ENCODE data around the gene TFAM. TPM values are rescaled to one million over a fixed set of nuclear protein-coding genes. Genes with fewer than 3 reads are reported as not detected.

Gene TFAM
- total and polyA plus RNA-seq, 3 donors from 2014 or later: 36.3 to 65.7 (median 57.2) TPM

DNA sequence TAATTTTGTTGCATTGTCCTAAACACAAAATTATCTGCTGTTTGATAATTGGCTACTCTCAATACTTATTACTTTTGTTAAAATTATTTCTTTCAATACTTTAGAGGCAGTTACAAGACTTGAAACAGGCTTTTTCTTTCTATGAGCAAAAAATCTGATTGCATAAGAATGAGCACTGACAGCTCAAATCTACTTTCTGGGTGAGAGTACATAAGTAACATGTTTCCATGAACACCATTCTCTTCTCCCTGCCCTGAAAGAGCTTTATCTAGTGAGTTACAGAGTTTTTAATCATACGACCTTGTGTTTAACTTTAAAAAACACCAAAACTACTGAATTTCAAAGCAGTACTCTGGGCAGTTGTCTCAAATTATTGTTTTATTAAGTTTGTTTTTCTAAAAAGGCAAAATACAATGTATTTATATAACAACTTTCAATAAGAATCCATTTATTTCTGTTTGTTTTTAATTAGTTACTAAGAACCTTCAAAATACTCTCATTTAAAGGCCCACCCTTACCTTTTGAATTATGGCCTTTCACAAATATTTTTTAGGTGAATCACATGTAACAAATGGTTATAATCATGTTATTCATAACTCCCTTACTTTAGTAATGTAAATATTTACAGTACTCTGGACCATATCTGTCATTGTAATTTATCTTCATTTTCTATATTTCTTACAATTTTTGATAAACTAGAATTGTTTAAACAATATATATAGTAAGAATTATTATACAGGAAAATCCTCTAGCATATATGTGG lies 23.0 kb upstream of the TFAM start:
- Histone ChIP-seq H3K4me1 (no peaks in the 10 kb centered on the region), H3K27me3 (no peaks in the 10 kb centered on the region), H3K4me3 (no peak overlapping the region), H3K27ac (no peak overlapping the region), H3K36me3 (ENCODE audit: low read depth, missing control alignments) (no peaks in the 10 kb centered on the region), H3K9me3 (no peaks in the 10 kb centered on the region)
- TF ChIP-seq, protein P1, sequence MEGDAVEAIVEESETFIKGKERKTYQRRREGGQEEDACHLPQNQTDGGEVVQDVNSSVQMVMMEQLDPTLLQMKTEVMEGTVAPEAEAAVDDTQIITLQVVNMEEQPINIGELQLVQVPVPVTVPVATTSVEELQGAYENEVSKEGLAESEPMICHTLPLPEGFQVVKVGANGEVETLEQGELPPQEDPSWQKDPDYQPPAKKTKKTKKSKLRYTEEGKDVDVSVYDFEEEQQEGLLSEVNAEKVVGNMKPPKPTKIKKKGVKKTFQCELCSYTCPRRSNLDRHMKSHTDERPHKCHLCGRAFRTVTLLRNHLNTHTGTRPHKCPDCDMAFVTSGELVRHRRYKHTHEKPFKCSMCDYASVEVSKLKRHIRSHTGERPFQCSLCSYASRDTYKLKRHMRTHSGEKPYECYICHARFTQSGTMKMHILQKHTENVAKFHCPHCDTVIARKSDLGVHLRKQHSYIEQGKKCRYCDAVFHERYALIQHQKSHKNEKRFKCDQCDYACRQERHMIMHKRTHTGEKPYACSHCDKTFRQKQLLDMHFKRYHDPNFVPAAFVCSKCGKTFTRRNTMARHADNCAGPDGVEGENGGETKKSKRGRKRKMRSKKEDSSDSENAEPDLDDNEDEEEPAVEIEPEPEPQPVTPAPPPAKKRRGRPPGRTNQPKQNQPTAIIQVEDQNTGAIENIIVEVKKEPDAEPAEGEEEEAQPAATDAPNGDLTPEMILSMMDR (IDR thresholded peaks at IDR 0.05): no peak
- no peak for TF ChIP-seq POLR2A (IDR thresholded peaks at IDR 0.05)
- intact Hi-C loops (cut with DNase I; ENCODE audit: low total_unique reads): no loop called here
- WGBS, 2 donors: 67 to 79% methylated on average over 1 of the region's 1 CpG
- DNase-seq: no peak

DNA sequence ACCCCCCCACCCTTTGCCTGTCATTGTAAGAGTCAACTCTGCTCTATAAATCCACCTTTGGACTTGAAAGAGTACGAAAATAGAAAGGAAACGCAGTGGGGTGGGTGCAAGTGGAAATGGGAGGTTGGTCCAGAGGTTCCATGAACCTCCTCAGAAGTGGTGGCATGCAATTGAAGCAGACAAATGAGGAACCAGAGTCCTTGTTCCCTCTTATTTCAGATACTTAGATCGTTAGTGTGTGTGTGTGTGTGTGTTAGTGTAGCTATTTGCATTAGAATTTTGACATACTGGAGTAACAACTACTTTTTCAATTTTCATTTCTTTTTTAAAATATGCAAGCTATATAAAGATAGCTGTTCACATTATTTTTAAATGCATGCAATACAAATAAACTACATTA lies 18.1 kb upstream of the TFAM start:
- no peak for DNase-seq
- Histone ChIP-seq H3K36me3 (ENCODE audit: low read depth, missing control alignments) (no peaks in the 10 kb centered on the region), H3K27me3 (no peaks in the 10 kb centered on the region), H3K27ac (no peak overlapping the region), H3K9me3 (no peaks in the 10 kb centered on the region), H3K4me1 (no peaks in the 10 kb centered on the region), H3K4me3 (no peak overlapping the region)
- no peak for TF ChIP-seq POLR2A (IDR thresholded peaks at IDR 0.05)
- TF ChIP-seq, protein P1 (IDR thresholded peaks at IDR 0.05): no peak
- WGBS, 2 donors: 85 to 92% methylated on average over 3 of the region's 3 CpGs
- intact Hi-C loops (cut with DNase I; ENCODE audit: low total_unique reads): no loop called here

DNA sequence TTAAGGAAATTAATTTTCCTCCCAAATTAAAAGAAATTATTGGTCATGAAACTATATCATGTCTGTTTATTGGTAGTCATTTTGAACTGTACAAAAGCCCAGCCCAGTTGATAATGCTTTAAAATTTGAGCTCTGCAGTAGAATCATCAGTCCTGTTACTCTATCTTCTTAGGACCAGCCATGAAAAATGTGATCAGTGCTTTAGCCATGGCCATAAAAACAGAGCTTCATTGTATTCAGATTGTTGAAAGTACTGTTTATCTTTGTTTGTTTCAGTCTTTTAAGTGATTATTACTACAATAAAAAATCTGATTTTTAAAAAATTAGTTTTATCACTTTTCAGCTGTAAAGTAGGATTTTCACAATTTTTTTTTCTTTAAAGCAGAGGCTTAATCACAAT lies 13.7 kb upstream of the TFAM start:
- Histone ChIP-seq H3K4me3 (no peak overlapping the region), H3K27me3 (no peaks in the 10 kb centered on the region), H3K36me3 (ENCODE audit: low read depth, missing control alignments) (no peaks in the 10 kb centered on the region), H3K27ac (no peak overlapping the region), H3K4me1 (no peaks in the 10 kb centered on the region), H3K9me3 (no peaks in the 10 kb centered on the region)
- DNase-seq: no peak
- intact Hi-C loops (cut with DNase I; ENCODE audit: low total_unique reads): no loop called here
- TF ChIP-seq POLR2A (IDR thresholded peaks at IDR 0.05): no peak
- TF ChIP-seq, protein P1 (IDR thresholded peaks at IDR 0.05): no peak

DNA sequence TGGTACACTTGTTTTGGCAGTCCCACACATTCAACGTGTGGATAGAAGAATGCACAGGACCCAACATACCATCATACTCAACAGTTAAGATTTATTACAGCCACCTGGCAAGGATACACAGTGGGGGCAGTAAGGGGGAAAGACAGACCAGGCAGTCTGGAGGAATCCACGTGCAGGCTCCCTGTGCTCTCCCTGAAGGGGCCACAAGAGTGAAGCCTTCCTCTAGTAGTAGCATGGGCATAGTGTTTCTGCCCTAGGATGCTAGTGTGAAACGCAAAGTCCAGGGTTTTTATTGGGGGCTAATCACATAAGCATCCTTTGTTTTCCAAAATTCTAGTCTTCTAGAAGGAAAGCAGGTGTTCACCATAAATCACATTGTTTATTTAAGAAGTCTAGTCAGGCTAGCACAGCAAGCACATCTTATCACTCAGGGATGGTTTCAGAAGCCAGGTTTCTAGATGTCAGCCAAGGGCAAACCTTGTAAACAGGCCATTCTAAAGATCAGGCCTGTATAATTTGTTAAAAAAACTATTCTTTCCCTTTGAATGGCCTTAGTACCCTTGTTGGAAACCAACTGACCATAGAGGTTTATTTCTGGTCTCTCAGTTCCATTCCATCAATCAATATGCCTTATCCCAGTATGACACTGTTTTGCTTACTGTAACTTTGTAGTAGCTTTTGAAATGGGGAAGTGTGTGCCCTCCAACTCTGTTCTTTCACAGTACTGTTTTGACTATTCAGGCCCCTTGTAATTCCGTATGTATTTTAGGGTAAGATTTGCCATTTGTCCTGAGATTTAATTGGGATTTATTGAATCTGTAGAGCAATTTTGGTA lies 12.4 kb upstream of the TFAM start:
- DNase-seq: no peak
- intact Hi-C loops (cut with DNase I; ENCODE audit: low total_unique reads): no loop called here
- WGBS, 2 donors: 68 to 70% methylated on average over 4 of the region's 4 CpGs
- Histone ChIP-seq H3K27ac (no peak overlapping the region), H3K36me3 (ENCODE audit: low read depth, missing control alignments) (no peaks in the 10 kb centered on the region), H3K9me3 (no peaks in the 10 kb centered on the region), H3K4me3 (no peak overlapping the region), H3K27me3 (no peaks in the 10 kb centered on the region), H3K4me1 (no peaks in the 10 kb centered on the region)
- TF ChIP-seq, protein P1 (IDR thresholded peaks at IDR 0.05): no peak
- TF ChIP-seq POLR2A (IDR thresholded peaks at IDR 0.05): no peak
